ENCODE results near the gene ABTB1.

- TF ChIP-seq CTCF (IDR thresholded peaks at IDR 0.05; ENCODE audit: low read depth, low read length) (no peak), EZH2phosphoT487 (IDR thresholded peaks at IDR 0.05; ENCODE audit: low read depth) (no peak)
These were observed 41.7 kb upstream of the ABTB1 start for GRCh38 chr3:127630811-127631714.

Data from OCI-LY3 (cell line).